Tibial nerve (tissue), 4 donors: ENCODE data around the gene ARRDC1. TPM values are rescaled to one million over a fixed set of nuclear protein-coding genes. Genes with fewer than 3 reads are reported as not detected.
A peak's percentile ranks its signal among the peaks of the same experiment; 100 is the strongest.

ENCODE experiments used
- DNase-seq, 2 donors: peaks; one replicate each; pipeline ENCODE4 v3.0.0-alpha.2; 2019; ENCODE audit warnings: low spot score in 2 of 2
- H3K27ac ChIP-seq, 4 donors: fragments of 200-600 bp; sonication (generic) in 3 of 4; one replicate each; pipeline ENCODE4 v1.5.1; 2017 to 2019; ENCODE audit warnings: mild to moderate bottlenecking in 1 of 4
- H3K27me3 ChIP-seq, 2 donors: fragments of 200-600 bp; sonication (generic) in 1 of 2; one replicate each; pipeline versions ENCODE4 v1.5.1 to v1.6.0; 2017 to 2019
- H3K36me3 ChIP-seq, 3 donors: fragments of 200-600 bp; sonication (generic); one replicate each; pipeline ENCODE4 v1.5.1; 2018 to 2019
- H3K4me1 ChIP-seq, 4 donors: fragments of 200-600 bp; sonication (generic) in 3 of 4; one replicate each; pipeline ENCODE4 v1.5.1; 2017 to 2019
- H3K4me3 ChIP-seq, 4 donors: fragments of 200-600 bp; sonication (generic) in 3 of 4; one replicate each; pipeline ENCODE4 v1.5.1; 2017 to 2019; ENCODE audit warnings: mild to moderate bottlenecking in 1 of 4, moderate library complexity in 1 of 4
- H3K9me3 ChIP-seq, 4 donors: fragments of 200-600 bp; sonication (generic) in 3 of 4; one replicate each; pipeline ENCODE4 v1.5.1; 2017 to 2019
- EP300 ChIP-seq, 2 donors: sonication (generic); formaldehyde crosslinking; IDR thresholded peaks; one replicate each; pipeline ENCODE4 v1.6.1; 2017; ENCODE audit warnings: antibody characterized with exemption in 2 of 2, mild to moderate bottlenecking in 1 of 2
- POLR2A ChIP-seq, 2 donors: fragments of 450-650 bp; IDR thresholded peaks; one replicate each; pipeline ENCODE4 v1.6.1; 2017; ENCODE audit warnings: antibody characterized with exemption in 2 of 2, mild to moderate bottlenecking in 2 of 2, moderate library complexity in 2 of 2
- WGBS, 2 donors: methylation state at CpG; one replicate each; pipeline ENCODE4 v1.1.5; 2018; 5-methylcytosine and 5-hydroxymethylcytosine counted together
- total RNA-seq, 4 donors: library from RNA; depleted of rRNA; stranded (reverse); fragments of >200 nt; gene quantifications; one replicate each; pipeline ENCODE4 v1.1.0, GENCODE V29; 2016
- TF ChIP-seq, protein P1 (sequence below), 5 experiments: fragments of 200-600 bp in 3 of 5; fragments of 450-650 bp in 2 of 5; sonication (generic) in 3 of 5; IDR thresholded peaks; one replicate each; pipeline ENCODE4 v1.5.1; 2016 to 2019; ENCODE audit warnings: antibody characterized with exemption in 5 of 5, mild to moderate bottlenecking in 3 of 5, moderate library complexity in 2 of 5

Gene ARRDC1
- total RNA-seq, 4 donors from 2014 or later: 26.4 to 83.1 (median 50.1) TPM

DNA sequence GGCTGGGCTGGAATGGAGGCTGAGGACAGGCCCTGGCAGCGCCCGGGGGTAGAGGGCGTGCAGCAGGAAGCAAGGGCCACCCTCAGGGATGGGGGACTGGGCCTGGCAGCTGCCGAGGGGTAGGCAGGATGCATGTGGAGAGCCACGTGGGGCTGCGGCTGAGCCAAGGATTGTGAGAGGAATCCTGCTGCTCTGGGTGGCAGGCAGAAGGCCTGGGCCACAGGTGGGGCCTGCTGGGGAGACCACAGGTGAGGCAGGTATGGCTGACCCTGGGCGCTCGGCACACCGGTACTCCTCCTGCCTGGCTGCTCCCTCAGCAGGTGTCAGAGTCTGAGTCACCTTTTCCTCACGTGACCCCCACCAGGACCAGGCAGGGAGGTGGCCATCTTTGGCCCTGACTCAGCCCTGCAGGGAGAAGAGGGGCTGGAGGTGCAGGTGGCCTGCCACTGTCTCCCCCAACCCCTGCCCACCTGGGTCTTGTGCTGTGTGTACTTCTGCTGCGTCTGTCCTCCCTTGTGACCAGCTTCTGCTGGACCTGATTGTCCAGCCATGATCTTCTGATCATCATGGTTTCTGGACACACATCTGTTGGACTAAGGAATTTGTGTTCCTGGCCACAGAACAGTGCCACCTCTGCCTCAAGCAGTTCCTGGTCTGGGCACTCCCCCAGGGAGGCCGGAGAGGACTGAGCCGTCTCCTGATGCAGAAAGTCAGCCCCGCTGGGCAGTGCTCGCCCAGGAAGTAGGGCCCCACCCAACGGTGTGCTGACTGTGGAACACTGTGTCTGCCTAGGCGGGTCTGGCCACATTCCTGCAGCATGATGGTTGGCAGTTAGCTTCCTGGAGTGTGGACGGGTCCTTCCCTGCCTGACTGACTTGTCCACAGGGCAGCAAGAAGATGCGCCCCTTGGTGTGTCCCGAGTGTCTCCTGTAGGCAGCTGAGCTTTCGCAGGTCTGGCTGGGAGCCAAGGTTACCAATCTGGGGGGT lies 6.4 kb downstream of the ARRDC1 start:
- WGBS, 2 donors: 44 to 49% methylated on average over 17 to 21 of the region's 21 CpGs
- H3K4me3 ChIP-seq: no peak overlapping the region

DNA sequence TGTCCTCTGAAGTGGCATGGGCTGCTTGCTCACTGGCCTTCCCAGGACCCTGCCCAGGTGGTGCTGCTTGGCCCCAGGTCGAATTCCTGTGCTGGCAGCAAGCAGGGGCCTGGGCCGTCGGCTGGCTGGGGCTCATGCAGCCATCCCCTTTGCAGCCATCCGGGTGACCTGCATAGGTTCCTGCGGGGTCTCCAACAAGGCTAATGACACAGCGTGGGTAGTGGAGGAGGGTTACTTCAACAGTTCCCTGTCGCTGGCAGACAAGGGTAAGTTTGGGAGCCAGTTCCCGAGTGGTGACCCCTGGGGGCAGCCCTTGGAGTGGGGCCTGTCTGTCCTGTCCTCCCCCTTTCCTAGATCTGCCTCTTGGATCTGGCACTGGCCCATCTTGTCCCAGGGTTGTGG lies 7.3 kb downstream of the ARRDC1 start:
- Histone ChIP-seq H3K27me3 (no peaks in the 10 kb centered on the region), H3K4me3 (no peak overlapping the region), H3K9me3 (no peaks in the 10 kb centered on the region), H3K36me3 (peaks cover 0 to 41% (median 12%) of the 10 kb centered on the region in 3 donors), H3K27ac (peak overlapping the region in 3 of 4 donors; percentile 46 to 70 (median 55)), H3K4me1 (peaks cover 0 to 54% (median 20%) of the 10 kb centered on the region in 4 donors)
- TF ChIP-seq POLR2A (IDR thresholded peaks at IDR 0.05) (no peak), EP300 (IDR thresholded peaks at IDR 0.05) (no peak)
- TF ChIP-seq, protein P1, sequence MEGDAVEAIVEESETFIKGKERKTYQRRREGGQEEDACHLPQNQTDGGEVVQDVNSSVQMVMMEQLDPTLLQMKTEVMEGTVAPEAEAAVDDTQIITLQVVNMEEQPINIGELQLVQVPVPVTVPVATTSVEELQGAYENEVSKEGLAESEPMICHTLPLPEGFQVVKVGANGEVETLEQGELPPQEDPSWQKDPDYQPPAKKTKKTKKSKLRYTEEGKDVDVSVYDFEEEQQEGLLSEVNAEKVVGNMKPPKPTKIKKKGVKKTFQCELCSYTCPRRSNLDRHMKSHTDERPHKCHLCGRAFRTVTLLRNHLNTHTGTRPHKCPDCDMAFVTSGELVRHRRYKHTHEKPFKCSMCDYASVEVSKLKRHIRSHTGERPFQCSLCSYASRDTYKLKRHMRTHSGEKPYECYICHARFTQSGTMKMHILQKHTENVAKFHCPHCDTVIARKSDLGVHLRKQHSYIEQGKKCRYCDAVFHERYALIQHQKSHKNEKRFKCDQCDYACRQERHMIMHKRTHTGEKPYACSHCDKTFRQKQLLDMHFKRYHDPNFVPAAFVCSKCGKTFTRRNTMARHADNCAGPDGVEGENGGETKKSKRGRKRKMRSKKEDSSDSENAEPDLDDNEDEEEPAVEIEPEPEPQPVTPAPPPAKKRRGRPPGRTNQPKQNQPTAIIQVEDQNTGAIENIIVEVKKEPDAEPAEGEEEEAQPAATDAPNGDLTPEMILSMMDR (IDR thresholded peaks at IDR 0.05): no peak
- DNase-seq: no peak
- WGBS, 2 donors: 60% methylated on average over 8 of the region's 8 CpGs; no CpG with 5 or more reads in 1 of the 2 donors

More for the DNA sequence above, 6.4 kb downstream of the ARRDC1 start:
- no peaks in the 10 kb centered on the region for H3K9me3 ChIP-seq
- DNase-seq: no peak
- peaks cover 0 to 54% (median 19%) of the 10 kb centered on the region in 4 donors for H3K4me1 ChIP-seq
- peaks cover 0 to 40% (median 12%) of the 10 kb centered on the region in 3 donors for H3K36me3 ChIP-seq
- TF ChIP-seq EP300 (IDR thresholded peaks at IDR 0.05): peak in 1 of 2 donors; percentile 17
- no peak for TF ChIP-seq POLR2A (IDR thresholded peaks at IDR 0.05)
- no peaks in the 10 kb centered on the region for H3K27me3 ChIP-seq
- peak overlapping the region in 3 of 4 donors; percentile 46 to 70 (median 55) for H3K27ac ChIP-seq

DNA sequence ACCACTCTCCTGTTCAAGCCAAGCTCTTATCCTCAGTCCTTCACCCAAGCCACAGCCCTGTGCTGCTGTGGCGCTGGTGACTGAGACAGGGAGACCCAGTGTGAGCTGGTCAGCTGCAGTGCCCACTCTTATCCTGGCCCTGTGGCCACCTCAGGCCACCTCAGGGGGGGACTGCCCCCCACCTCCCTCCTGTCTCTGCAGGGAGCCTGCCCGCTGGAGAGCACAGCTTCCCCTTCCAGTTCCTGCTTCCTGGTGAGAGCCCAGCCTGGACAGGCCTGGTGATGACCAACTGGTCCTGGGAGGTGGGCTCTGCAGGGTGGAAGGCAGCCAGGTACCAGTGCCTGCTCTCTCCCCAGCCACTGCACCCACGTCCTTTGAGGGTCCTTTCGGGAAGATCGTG lies 7.8 kb downstream of the ARRDC1 start:
- Histone ChIP-seq H3K9me3 (no peaks in the 10 kb centered on the region), H3K27me3 (no peaks in the 10 kb centered on the region), H3K36me3 (peaks cover 0 to 41% (median 12%) of the 10 kb centered on the region in 3 donors), H3K4me1 (peaks cover 0 to 53% (median 21%) of the 10 kb centered on the region in 4 donors), H3K27ac (peak overlapping the region in 2 of 4 donors; percentile 46 to 70), H3K4me3 (no peak overlapping the region)
- no peak for DNase-seq
- TF ChIP-seq EP300 (IDR thresholded peaks at IDR 0.05) (no peak), POLR2A (IDR thresholded peaks at IDR 0.05) (no peak)
- TF ChIP-seq, protein P1 (IDR thresholded peaks at IDR 0.05): no peak
- 77 to 96% methylated on average over 4 to 5 of the region's 5 CpGs for WGBS, 2 donors

DNA sequence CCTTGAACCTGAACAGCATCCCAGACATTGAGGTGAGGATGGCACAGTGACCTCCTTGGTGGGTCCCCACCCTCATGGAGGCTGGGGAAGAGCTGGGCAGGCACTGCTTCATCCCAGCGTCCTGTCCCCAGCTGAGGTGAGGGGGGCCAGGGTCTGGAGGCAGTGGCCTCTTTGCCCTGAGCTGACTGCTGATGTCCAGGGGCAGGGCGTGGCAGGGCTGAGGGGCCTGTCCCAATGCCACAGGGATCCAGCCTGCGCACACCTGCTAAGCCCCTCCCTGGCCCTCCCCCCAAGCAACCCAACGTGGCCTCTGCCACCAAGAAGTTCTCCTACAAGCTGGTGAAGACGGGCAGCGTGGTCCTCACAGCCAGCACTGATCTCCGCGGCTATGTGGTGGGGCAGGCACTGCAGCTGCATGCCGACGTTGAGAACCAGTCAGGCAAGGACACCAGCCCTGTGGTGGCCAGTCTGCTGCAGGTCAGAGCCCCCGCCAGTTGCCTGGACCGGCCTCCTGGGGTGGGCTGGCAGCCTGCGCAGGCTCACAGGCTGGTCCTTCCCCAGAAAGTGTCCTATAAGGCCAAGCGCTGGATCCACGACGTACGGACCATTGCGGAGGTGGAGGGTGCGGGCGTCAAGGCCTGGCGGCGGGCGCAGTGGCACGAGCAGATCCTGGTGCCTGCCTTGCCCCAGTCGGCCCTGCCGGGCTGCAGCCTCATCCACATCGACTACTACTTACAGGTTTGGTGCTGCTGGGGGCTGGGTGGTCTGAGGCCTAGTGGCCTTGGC lies 8.4 kb downstream of the ARRDC1 start:
- WGBS, 2 donors: 88 to 90% methylated on average over 16 of the region's 27 CpGs
- peaks cover 0 to 41% (median 12%) of the 10 kb centered on the region in 3 donors for H3K36me3 ChIP-seq

More for the DNA sequence above, 8.4 kb downstream of the ARRDC1 start:
- no peaks in the 10 kb centered on the region for H3K27me3 ChIP-seq
- H3K4me3 ChIP-seq: no peak overlapping the region
- DNase-seq: no peak
- TF ChIP-seq EP300 (IDR thresholded peaks at IDR 0.05): no peak
- no peak for TF ChIP-seq POLR2A (IDR thresholded peaks at IDR 0.05)
- TF ChIP-seq, protein P1 (IDR thresholded peaks at IDR 0.05): no peak
- H3K27ac ChIP-seq: no peak overlapping the region
- H3K4me1 ChIP-seq: peaks cover 0 to 46% (median 21%) of the 10 kb centered on the region in 4 donors
- no peaks in the 10 kb centered on the region for H3K9me3 ChIP-seq
